HCT116 (cell line): ENCODE data around the gene TNS3.

Experiments used
- CEBPB ChIP-seq: IDR thresholded peaks from 2 replicates; pipeline ENCODE4 v1.6.1; 2012; ENCODE audit warnings: low read depth
- CTCF ChIP-seq, 3 experiments: fragments of 200-600 bp in 1 of 3; sonication (generic) in 1 of 3; IDR thresholded peaks in 2 of 3; conservative IDR thresholded peaks in 1 of 3; 2 replicates each; pipeline ENCODE4 v1.5.1; 2012 to 2017; ENCODE audit warnings: low read depth in 2 of 3, low read length in 2 of 3, antibody characterized with exemption in 1 of 3, borderline replicate concordance in 1 of 3, control low read depth in 1 of 3, mild to moderate bottlenecking in 1 of 3, mixed read lengths in 1 of 3, mixed run types in 1 of 3, moderate library complexity in 1 of 3; ENCODE audit not compliant: insufficient read depth in 1 of 3
- EGR1 ChIP-seq: IDR thresholded peaks from 2 replicates; pipeline ENCODE4 v1.6.1; 2012; ENCODE audit warnings: low read depth
- EZH2 ChIP-seq: fragments of 200-600 bp; sonication (generic); IDR thresholded peaks from 2 replicates; pipeline ENCODE4 v1.6.1; 2017; ENCODE audit warnings: antibody characterized with exemption, mixed run types
- EZH2phosphoT487 ChIP-seq: fragments of 200-600 bp; IDR thresholded peaks from 2 replicates; pipeline ENCODE4 v1.6.1; 2018; ENCODE audit warnings: antibody characterized with exemption, borderline replicate concordance
- JUND ChIP-seq: IDR thresholded peaks from 2 replicates; pipeline ENCODE4 v1.6.1; 2012
- POLR2A ChIP-seq: IDR thresholded peaks from 2 replicates; pipeline ENCODE4 v1.7.0; 2011; ENCODE audit warnings: borderline replicate concordance; ENCODE audit not compliant: insufficient read depth, insufficient read length; ENCODE audit errors: extremely low read depth
- POLR2AphosphoS5 ChIP-seq: IDR thresholded peaks from 2 replicates; pipeline ENCODE4 v1.6.1; 2011; ENCODE audit warnings: mild to moderate bottlenecking, low read depth, low read length, moderate library complexity
- RAD21 ChIP-seq: IDR thresholded peaks from 2 replicates; pipeline ENCODE4 v1.6.1; 2012; ENCODE audit warnings: low read depth, mild to moderate bottlenecking
- SIN3A ChIP-seq: IDR thresholded peaks from 2 replicates; pipeline ENCODE4 v1.6.1; 2012; ENCODE audit warnings: low read depth
- TF ChIP-seq, protein P1 (sequence below): IDR thresholded peaks from 2 replicates; pipeline ENCODE4 v1.6.1; 2011; ENCODE audit warnings: mild to moderate bottlenecking, low read length, moderate library complexity; ENCODE audit not compliant: insufficient replicate concordance; ENCODE audit errors: extremely low read depth

DNA sequence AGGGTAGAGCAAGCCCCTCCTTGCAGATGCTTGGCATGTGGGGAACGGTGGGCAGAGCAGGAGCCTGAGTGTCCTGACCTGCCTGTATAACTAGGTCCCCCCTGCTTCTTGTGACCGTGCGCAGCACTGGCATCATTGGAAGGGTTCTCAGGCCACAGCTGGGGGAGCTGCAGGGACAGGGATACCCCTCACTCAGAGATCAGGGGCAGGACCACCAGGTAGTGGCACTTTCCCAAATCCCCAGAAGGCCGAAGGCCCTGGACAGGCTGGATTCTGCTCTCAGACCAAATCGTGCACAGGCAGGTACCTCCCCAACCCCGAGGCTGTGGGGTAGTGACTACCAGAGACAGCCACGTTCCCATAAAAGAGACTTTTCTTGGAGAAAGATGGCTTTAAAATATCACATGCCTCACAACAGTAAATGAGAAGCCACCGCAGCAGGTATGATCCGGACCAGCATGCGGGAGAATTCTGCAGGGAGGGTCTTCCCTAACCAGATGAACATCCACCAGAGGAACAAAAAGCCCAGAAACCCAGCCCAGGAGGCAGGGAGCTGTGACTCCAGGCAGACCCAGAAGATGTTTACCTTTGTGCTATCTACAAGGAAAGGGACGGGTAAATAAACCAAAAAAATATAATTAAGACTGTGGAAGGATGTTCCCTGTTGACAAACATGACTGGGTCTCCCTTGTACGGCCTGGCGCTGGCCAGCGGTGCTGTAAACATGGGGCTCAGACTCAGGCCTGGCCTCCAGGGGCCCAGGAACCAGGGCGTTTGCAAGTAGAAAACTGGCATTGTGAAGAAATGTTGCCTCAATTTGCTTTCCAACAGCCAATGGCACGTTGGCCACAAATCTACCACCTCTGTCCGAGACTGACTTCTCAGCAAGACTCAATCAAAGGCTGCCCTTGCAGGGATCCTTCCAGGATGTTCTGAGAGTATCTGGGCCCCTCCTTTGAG lies 180.0 kb downstream of the TNS3 start:
- TF ChIP-seq CTCF (IDR thresholded peaks at IDR 0.05 in 2 of 3, conservative IDR thresholded peaks at IDR 0.05 in 1 of 3; ENCODE audit: borderline replicate concordance in 1 of 3, insufficient read depth in 1 of 3, low read depth in 2 of 3, low read length in 2 of 3) (no peak), RAD21 (no peak), CEBPB (no peak), EZH2phosphoT487 (no peak), EZH2 (no peak), POLR2AphosphoS5 (no peak), POLR2A (no peak), JUND (no peak), EGR1 (no peak), SIN3A (no peak)
- TF ChIP-seq, protein P1, sequence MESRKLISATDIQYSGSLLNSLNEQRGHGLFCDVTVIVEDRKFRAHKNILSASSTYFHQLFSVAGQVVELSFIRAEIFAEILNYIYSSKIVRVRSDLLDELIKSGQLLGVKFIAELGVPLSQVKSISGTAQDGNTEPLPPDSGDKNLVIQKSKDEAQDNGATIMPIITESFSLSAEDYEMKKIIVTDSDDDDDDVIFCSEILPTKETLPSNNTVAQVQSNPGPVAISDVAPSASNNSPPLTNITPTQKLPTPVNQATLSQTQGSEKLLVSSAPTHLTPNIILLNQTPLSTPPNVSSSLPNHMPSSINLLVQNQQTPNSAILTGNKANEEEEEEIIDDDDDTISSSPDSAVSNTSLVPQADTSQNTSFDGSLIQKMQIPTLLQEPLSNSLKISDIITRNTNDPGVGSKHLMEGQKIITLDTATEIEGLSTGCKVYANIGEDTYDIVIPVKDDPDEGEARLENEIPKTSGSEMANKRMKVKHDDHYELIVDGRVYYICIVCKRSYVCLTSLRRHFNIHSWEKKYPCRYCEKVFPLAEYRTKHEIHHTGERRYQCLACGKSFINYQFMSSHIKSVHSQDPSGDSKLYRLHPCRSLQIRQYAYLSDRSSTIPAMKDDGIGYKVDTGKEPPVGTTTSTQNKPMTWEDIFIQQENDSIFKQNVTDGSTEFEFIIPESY, result no peak
